Testis (tissue), 2 donors: ENCODE results near the gene MBNL3.

ENCODE experiments used
- POLR2A ChIP-seq: fragments of 450-650 bp; IDR thresholded peaks from one replicate; pipeline ENCODE4 v1.6.1; 2017; ENCODE audit warnings: antibody characterized with exemption, mild to moderate bottlenecking, moderate library complexity
- TF ChIP-seq, protein P1 (sequence below), 3 experiments: fragments of 450-650 bp in 2 of 3; fragments of 200-600 bp in 1 of 3; sonication (generic) in 1 of 3; IDR thresholded peaks; one replicate each; pipeline ENCODE4 v1.5.1; 2016 to 2019; ENCODE audit warnings: antibody characterized with exemption in 3 of 3, mild to moderate bottlenecking in 2 of 3, moderate library complexity in 1 of 3

DNA sequence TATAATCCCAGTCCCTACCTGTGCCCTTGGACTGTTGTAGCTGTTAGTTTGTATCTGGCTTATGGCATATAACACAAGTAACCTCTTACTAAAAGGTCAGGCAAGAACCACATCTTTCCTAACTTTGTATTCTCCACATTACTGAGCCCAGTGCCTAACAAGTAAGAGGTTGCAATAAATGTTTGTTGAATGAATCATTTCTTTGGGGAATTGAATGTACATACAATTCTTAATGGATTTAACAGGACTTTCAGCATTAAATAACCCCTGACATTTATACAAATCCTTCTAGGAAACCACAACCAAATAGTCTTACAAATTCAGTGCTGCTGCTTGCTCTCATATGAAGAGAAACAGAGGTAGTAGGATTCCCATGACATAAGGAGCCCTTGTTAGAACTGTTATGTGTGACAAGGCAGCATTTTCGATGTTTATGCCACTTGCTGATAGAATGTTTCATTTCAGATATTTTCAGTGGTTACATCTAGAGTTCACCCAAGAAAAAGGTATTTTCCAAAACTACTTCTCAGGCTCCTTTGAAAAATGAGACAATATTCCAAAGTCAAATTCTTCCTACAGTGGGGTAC, 62.0 kb downstream of the MBNL3 start:
- TF ChIP-seq, protein P1, sequence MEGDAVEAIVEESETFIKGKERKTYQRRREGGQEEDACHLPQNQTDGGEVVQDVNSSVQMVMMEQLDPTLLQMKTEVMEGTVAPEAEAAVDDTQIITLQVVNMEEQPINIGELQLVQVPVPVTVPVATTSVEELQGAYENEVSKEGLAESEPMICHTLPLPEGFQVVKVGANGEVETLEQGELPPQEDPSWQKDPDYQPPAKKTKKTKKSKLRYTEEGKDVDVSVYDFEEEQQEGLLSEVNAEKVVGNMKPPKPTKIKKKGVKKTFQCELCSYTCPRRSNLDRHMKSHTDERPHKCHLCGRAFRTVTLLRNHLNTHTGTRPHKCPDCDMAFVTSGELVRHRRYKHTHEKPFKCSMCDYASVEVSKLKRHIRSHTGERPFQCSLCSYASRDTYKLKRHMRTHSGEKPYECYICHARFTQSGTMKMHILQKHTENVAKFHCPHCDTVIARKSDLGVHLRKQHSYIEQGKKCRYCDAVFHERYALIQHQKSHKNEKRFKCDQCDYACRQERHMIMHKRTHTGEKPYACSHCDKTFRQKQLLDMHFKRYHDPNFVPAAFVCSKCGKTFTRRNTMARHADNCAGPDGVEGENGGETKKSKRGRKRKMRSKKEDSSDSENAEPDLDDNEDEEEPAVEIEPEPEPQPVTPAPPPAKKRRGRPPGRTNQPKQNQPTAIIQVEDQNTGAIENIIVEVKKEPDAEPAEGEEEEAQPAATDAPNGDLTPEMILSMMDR (IDR thresholded peaks at IDR 0.05) = no peak
- TF ChIP-seq POLR2A = no peak
